Naive B cell (primary cell): Measurements from ENCODE around the gene SFT2D1. TPM values are rescaled to one million over a fixed set of nuclear protein-coding genes. Genes with fewer than 3 reads are reported as not detected.

Experiments used
- ATAC-seq, 2 donors: fragments of 150-1000 bp; cut with Tn5 transposase; 2 replicates each; pipeline ENCODE4 v1.10.0; 2021; ENCODE audit warnings: low read depth in 2 of 2, mild to moderate bottlenecking in 2 of 2, moderate library complexity in 2 of 2
- DNase-seq: peaks from one replicate; pipeline ENCODE4 v3.0.0; 2022
- H3K27ac Mint-ChIP-seq, 6 donors: one replicate each; pipeline ENCODE4 v1.8.0; 2020 to 2022; ENCODE audit warnings: mild to moderate bottlenecking in 6 of 6, mixed read lengths in 6 of 6, moderate library complexity in 5 of 6, inconsistent platforms in 2 of 6
- H3K27me3 Mint-ChIP-seq, 3 donors: one replicate each; pipeline ENCODE4 v1.8.0; 2021 to 2022; ENCODE audit warnings: mixed read lengths in 3 of 3, mild to moderate bottlenecking in 1 of 3
- H3K36me3 Mint-ChIP-seq, 2 donors: one replicate each; pipeline ENCODE4 v1.8.0; 2020 to 2022; ENCODE audit warnings: mixed read lengths in 2 of 2, inconsistent platforms in 1 of 2, mild to moderate bottlenecking in 1 of 2
- H3K4me1 Mint-ChIP-seq, 3 donors: one replicate each; pipeline ENCODE4 v1.8.0; 2020 to 2022; ENCODE audit warnings: mixed read lengths in 3 of 3, inconsistent platforms in 1 of 3, mild to moderate bottlenecking in 1 of 3, moderate library complexity in 1 of 3
- H3K4me3 Mint-ChIP-seq, 8 donors: one replicate each; pipeline ENCODE4 v1.8.0; 2020 to 2022; ENCODE audit warnings: mild to moderate bottlenecking in 8 of 8, mixed read lengths in 8 of 8, moderate library complexity in 8 of 8, inconsistent platforms in 2 of 8
- H3K9me3 Mint-ChIP-seq, 7 donors: one replicate each; pipeline ENCODE4 v1.8.0; 2020 to 2022; ENCODE audit warnings: mixed read lengths in 7 of 7, mild to moderate bottlenecking in 5 of 7, inconsistent platforms in 2 of 7, moderate library complexity in 1 of 7
- polyA plus RNA-seq, 6 donors: library from polyadenylated mRNA; unstranded; fragments of 300-500 nt; fragmentation: Illumina TruSeq; gene quantifications; one replicate each; pipeline ENCODE4 v1.2.3, GENCODE V29; 2021; ENCODE audit warnings: low read depth in 6 of 6

Gene SFT2D1
- polyA plus RNA-seq, 6 donors from 2014 or later: 95.5 to 172 (median 109) TPM

DNA sequence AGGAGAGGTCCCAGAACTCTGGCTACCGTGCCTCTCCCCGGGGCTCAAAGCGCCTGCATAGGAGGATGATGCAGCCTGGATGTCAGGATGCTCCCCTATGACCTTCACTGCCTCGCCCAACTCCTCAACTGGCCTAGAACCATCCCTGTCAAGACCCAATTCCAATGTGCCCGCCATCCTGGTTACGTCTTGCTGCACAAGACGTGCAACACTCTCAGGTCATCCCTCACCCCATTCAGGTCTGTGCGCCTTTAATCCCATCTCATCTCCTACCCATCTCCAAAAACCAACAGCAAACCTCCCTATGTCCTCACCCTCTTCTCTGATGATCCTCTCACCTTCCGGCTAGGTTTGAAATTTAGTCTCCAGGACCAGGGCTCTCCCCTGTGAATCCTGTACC lies 3.5 kb downstream of the SFT2D1 start:
- no peaks in the 10 kb centered on the region for H3K27me3 Mint-ChIP-seq
- no peak for ATAC-seq
- H3K4me1 Mint-ChIP-seq: peaks cover 17 to 41% (median 36%) of the 10 kb centered on the region in 3 donors
- H3K4me3 Mint-ChIP-seq: no peak overlapping the region
- H3K36me3 Mint-ChIP-seq: peaks cover 9 to 11% of the 10 kb centered on the region in 2 donors
- no peak overlapping the region for H3K27ac Mint-ChIP-seq
- no peak for DNase-seq
- no peaks in the 10 kb centered on the region for H3K9me3 Mint-ChIP-seq

GRCh38 chr6:166336847-166337246 lies 5.5 kb downstream of the SFT2D1 start:
- Mint-ChIP-seq H3K27ac (peak overlapping the region in 3 of 6 donors; percentile 42 to 72 (median 64)), H3K9me3 (no peaks in the 10 kb centered on the region), H3K27me3 (no peaks in the 10 kb centered on the region), H3K36me3 (peaks cover 9 to 17% of the 10 kb centered on the region in 2 donors), H3K4me3 (no peak overlapping the region), H3K4me1 (peaks cover 8 to 54% (median 39%) of the 10 kb centered on the region in 3 donors)
- ATAC-seq (no peak), DNase-seq (no peak)

DNA sequence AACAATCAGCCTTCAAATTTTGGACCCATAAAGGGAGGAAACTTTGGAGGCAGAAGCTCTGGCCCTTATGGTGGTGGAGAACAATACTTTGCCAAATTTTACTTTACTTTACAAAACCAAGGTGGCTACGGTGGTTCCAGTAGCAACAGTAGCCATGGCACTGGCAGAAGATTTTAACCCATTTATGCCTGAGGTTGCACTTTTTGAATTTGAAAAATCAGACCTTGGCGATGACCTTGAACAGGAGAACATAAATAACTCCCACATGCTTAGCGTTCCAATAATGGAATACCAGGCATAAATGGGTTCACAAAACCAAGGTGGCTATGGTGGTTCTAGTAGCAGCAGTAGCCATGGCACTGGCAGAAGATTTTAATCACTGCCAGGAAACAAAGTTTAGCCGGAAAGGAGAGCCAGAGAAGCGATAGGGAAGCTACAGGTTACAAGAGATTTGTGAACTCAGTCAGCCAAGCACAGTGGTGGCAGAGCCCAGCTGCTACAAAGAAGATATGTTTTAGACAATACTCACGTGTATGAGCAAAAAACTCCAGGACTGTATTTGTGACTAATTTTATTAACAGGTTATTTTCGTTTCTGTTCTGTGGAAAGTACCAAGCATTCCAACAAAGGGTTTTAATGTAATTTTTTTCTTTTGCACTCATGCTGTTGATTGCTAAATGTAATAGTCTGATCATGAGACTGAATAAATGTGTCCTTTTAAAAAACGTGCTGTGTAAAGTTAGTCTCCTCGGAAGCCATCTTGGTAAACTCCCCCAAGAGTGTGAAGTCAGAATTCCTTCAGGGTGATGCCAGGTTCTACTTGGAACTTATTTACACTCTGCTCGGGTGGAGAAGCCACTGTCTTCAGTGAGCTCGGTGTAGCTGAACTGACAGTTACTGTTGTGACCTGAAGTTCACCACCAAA lies 6.7 kb downstream of the SFT2D1 start:
- peaks cover 0 to 51% (median 32%) of the 10 kb centered on the region in 3 donors for H3K4me1 Mint-ChIP-seq

GRCh38 chr6:166334878-166335277 lies 7.5 kb downstream of the SFT2D1 start:
- Mint-ChIP-seq H3K27ac (peak overlapping the region in 5 of 6 donors; percentile 12 to 84 (median 45)), H3K27me3 (no peaks in the 10 kb centered on the region), H3K4me3 (peak overlapping the region in 3 of 8 donors; percentile 40 to 73 (median 65)), H3K4me1 (peaks cover 0 to 53% (median 32%) of the 10 kb centered on the region in 3 donors), H3K9me3 (no peaks in the 10 kb centered on the region), H3K36me3 (peaks cover 9 to 17% of the 10 kb centered on the region in 2 donors)
- DNase-seq (no peak), ATAC-seq (no peak)

More for the DNA sequence above, 6.7 kb downstream of the SFT2D1 start:
- Mint-ChIP-seq H3K4me3 (peak overlapping the region in 2 of 8 donors; percentile 17 to 73), H3K27ac (peak overlapping the region in 5 of 6 donors; percentile 12 to 84 (median 68)), H3K36me3 (peaks cover 9 to 17% of the 10 kb centered on the region in 2 donors), H3K27me3 (no peaks in the 10 kb centered on the region), H3K9me3 (no peaks in the 10 kb centered on the region)
- ATAC-seq (no peak), DNase-seq (no peak)

GRCh38 chr6:166333172-166333995 lies 9.0 kb downstream of the SFT2D1 start:
- DNase-seq: peak; percentile 39
- H3K4me1 Mint-ChIP-seq: peaks cover 4 to 53% (median 32%) of the 10 kb centered on the region in 3 donors
- peaks cover 9 to 17% of the 10 kb centered on the region in 2 donors for H3K36me3 Mint-ChIP-seq
- H3K27me3 Mint-ChIP-seq: no peaks in the 10 kb centered on the region
- H3K27ac Mint-ChIP-seq: peak overlapping the region; percentile 21 to 96 (median 83)
- H3K4me3 Mint-ChIP-seq: peak overlapping the region; percentile 7 to 84 (median 65)
- H3K9me3 Mint-ChIP-seq: no peaks in the 10 kb centered on the region
- peak; percentile 83 to 94 for ATAC-seq

GRCh38 chr6:166331503-166332415 lies 10.6 kb downstream of the SFT2D1 start:
- Mint-ChIP-seq H3K36me3 (peaks cover 0 to 17% of the 10 kb centered on the region in 2 donors), H3K27ac (peak overlapping the region in 2 of 6 donors; percentile 18 to 69), H3K9me3 (no peaks in the 10 kb centered on the region), H3K4me3 (no peak overlapping the region), H3K4me1 (peaks cover 5 to 44% (median 27%) of the 10 kb centered on the region in 3 donors), H3K27me3 (no peaks in the 10 kb centered on the region)
- DNase-seq (no peak), ATAC-seq (no peak)

- Mint-ChIP-seq H3K4me1 (peaks cover 9 to 45% (median 27%) of the 10 kb centered on the region in 3 donors), H3K27ac (no peak overlapping the region), H3K4me3 (no peak overlapping the region), H3K27me3 (no peaks in the 10 kb centered on the region), H3K9me3 (no peaks in the 10 kb centered on the region), H3K36me3 (peaks cover 5 to 24% of the 10 kb centered on the region in 2 donors)
- ATAC-seq: no peak
- DNase-seq: no peak
Observed at GRCh38 chr6:166330612-166331011, 11.7 kb downstream of the SFT2D1 start.

DNA sequence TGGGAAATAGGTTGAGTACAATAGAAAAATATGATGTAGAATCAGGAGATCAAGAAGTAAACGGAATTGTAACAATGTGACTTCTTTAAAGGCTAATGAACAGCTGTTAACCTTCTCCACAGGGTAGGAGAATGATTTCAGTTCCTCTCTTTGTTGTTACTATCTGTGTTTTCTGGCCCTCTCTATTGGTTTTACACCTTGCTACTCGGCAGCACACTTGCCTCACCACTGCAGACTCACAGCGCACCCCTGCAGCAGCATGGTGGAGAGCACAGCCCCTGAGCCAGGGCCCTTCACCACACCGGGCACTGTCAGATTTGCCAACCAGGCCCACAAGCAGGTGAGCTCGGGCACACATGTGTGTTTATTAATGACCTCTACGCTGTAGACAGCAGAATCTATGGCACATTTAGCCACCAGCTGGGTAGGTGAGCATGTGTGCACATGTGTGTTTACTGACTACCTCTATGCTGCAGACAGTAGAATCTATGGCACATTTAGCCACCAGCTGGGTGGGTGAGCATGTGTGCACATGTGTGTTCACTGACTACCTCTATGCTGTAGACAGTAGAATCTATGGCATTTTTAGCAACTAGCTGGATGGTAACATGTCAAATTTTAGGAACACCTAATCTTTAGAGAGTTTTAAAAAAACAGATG lies 16.8 kb downstream of the SFT2D1 start:
- peaks cover 4 to 19% (median 12%) of the 10 kb centered on the region in 3 donors for H3K4me1 Mint-ChIP-seq
- peak overlapping the region in 2 of 6 donors; percentile 45 to 59 for H3K27ac Mint-ChIP-seq
- no peaks in the 10 kb centered on the region for H3K27me3 Mint-ChIP-seq
- DNase-seq: no peak
- H3K4me3 Mint-ChIP-seq: no peak overlapping the region
- no peaks in the 10 kb centered on the region for H3K9me3 Mint-ChIP-seq
- peaks cover 12 to 16% of the 10 kb centered on the region in 2 donors for H3K36me3 Mint-ChIP-seq
- peak in 1 of 2 donors; percentile 30 for ATAC-seq

GRCh38 chr6:166323395-166323794 lies 18.9 kb downstream of the SFT2D1 start:
- H3K27me3 Mint-ChIP-seq: no peaks in the 10 kb centered on the region
- H3K4me1 Mint-ChIP-seq: peaks cover 8 to 18% (median 14%) of the 10 kb centered on the region in 3 donors
- peak overlapping the region in 2 of 6 donors; percentile 43 to 45 for H3K27ac Mint-ChIP-seq
- ATAC-seq (no peak), DNase-seq (no peak)
- H3K4me3 Mint-ChIP-seq: no peak overlapping the region
- peaks cover 12 to 29% of the 10 kb centered on the region in 2 donors for H3K36me3 Mint-ChIP-seq
- H3K9me3 Mint-ChIP-seq: no peaks in the 10 kb centered on the region

DNA sequence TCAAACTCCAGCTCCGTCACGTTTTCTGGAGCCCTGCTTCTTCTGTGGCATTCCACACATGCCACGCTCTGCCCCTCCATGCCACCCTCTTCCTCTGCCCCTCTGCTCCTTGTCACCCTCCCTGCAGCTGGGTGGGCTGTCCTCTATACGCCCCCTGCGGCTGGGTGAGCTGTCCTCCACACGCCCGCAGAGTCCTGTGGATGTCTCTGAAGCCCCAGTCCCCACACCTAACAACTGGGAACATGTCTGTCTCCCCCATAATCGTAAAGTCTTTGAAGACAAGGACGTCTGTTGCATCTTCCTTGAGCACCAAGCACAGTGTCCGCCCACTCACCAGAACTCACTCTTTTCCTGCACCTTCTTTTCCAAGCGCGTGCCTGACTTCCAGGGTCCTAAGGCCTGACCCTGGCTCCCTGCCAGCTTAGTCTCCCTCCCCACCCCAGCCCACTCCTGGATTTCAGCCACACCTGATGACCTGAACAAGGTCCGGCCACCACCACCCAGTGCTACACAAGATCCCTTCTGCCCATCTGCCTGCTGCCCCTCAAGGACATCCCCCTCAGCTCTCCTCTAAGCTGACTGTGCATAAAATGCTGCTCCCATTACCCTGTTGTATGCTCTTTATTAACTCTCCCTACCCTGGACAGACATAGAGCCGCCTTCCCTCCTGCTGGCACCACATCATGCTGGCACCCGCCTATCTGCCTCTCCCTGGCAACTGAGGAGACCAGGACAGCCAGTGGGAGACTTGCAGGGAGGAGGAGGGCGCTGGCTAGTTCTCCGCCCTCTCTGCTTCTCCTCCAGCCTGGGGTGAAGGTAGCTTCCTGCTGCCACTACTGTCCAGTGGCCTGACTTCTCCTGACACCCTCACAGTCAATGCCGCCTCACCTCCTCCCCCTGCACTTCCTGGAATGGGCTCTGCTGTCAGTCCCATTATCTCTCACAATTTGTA lies 23.4 kb downstream of the SFT2D1 start:
- no peak for DNase-seq
- peak overlapping the region in 4 of 6 donors; percentile 49 to 83 (median 64) for H3K27ac Mint-ChIP-seq
- H3K36me3 Mint-ChIP-seq: peaks cover 0 to 22% of the 10 kb centered on the region in 2 donors
- no peak for ATAC-seq
- no peaks in the 10 kb centered on the region for H3K27me3 Mint-ChIP-seq
- H3K9me3 Mint-ChIP-seq: no peaks in the 10 kb centered on the region
- peak overlapping the region in 1 of 8 donors; percentile 69 for H3K4me3 Mint-ChIP-seq
- H3K4me1 Mint-ChIP-seq: peaks cover 0 to 14% (median 6%) of the 10 kb centered on the region in 3 donors

- no peaks in the 10 kb centered on the region for H3K9me3 Mint-ChIP-seq
- peak overlapping the region in 1 of 6 donors; percentile 59 for H3K27ac Mint-ChIP-seq
- ATAC-seq: no peak
- peaks cover 0 to 12% (median 3%) of the 10 kb centered on the region in 3 donors for H3K4me1 Mint-ChIP-seq
- DNase-seq: no peak
- no peaks in the 10 kb centered on the region for H3K27me3 Mint-ChIP-seq
- peaks cover 0 to 17% of the 10 kb centered on the region in 2 donors for H3K36me3 Mint-ChIP-seq
- peak overlapping the region in 1 of 8 donors; percentile 69 for H3K4me3 Mint-ChIP-seq
Observed at GRCh38 chr6:166318227-166318626, 24.1 kb downstream of the SFT2D1 start.
